ENCODE data around the gene ZNF684. TPM values are rescaled to one million over a fixed set of nuclear protein-coding genes. Genes with fewer than 3 reads are reported as not detected.

Gene ZNF684
- total and polyA plus RNA-seq, 2 donors (not counting 1 experiment from before 2014, with no cell fraction given) = 2.9 to 7.4 TPM

- H3K9me3 ChIP-seq (ENCODE audit: control extremely low read depth in 1 of 3, control insufficient read depth in 2 of 3, insufficient read depth in 1 of 3, low read length in 2 of 3) = peaks cover 0 to 3% (median 0%) of the 10 kb centered on the region in 3 donors
- TF ChIP-seq EZH2 (IDR thresholded peaks at IDR 0.05; ENCODE audit: borderline replicate concordance, insufficient read depth, low read depth, low read length, poor library complexity, severe bottlenecking) (no peak), CTCF (IDR thresholded peaks at IDR 0.05) (no peak)
- ATAC-seq (ENCODE audit: low read depth) = no peak
- H3K27me3 ChIP-seq (replicated peaks in 1 of 4; ENCODE audit: control extremely low read depth in 1 of 4, control insufficient read depth in 3 of 4, insufficient read depth in 4 of 4, low read length in 3 of 4) = no peaks in the 10 kb centered on the region
- peaks cover 1% of the 10 kb centered on the region for H3K4me1 Mint-ChIP-seq
- ChIA-PET POLR2A (no interaction called here), CTCF (no interaction called here)
- no peak overlapping the region for H2AFZ ChIP-seq (ENCODE audit: insufficient read depth, low read depth, low read length, poor library complexity, severe bottlenecking)
- H3K27ac ChIP-seq (ENCODE audit: low read length in 2 of 2) = no peak overlapping the region
- H3K9me3 Mint-ChIP-seq (ENCODE audit: insufficient read depth) = no peaks in the 10 kb centered on the region
- no peaks in the 10 kb centered on the region for H3K27me3 Mint-ChIP-seq
- H3K27ac Mint-ChIP-seq = no peak overlapping the region
- no peak overlapping the region for H3K4me3 Mint-ChIP-seq
- H3K9ac ChIP-seq (ENCODE audit: low read length) = no peak overlapping the region
- no peaks in the 10 kb centered on the region for H3K4me1 ChIP-seq (ENCODE audit: control insufficient read depth in 2 of 2, insufficient read depth in 2 of 2, low read length in 2 of 2)
- H3K79me2 ChIP-seq (ENCODE audit: control insufficient read depth, insufficient read depth, low read length) = no peaks in the 10 kb centered on the region
- WGBS (ENCODE audit: insufficient coverage) = no CpG with 5 or more reads among the region's 7 CpGs
- H4K20me1 ChIP-seq (ENCODE audit: control insufficient read depth, insufficient read depth, low read length, poor library complexity, severe bottlenecking) = no peaks in the 10 kb centered on the region
- no peak for DNase-seq
- no peak overlapping the region for H3K4me2 ChIP-seq (replicated peaks; ENCODE audit: low read depth, low read length, poor library complexity, severe bottlenecking)
- H3K4me3 ChIP-seq (ENCODE audit: control extremely low read depth in 1 of 5, extremely low read depth in 1 of 5, insufficient read depth in 1 of 5, low read depth in 2 of 5, low read length in 4 of 5) = no peak overlapping the region
- intact Hi-C loops (cut with micrococcal nuclease) = loop anchor here (10.0 kb wide), 1 partner anchor 305 kb away; no protein-coding TSS in a partner anchor
- peaks cover 3 to 22% of the 10 kb centered on the region in 2 experiments for H3K36me3 ChIP-seq (replicated peaks in 1 of 2; ENCODE audit: control extremely low read depth in 1 of 2, control insufficient read depth in 1 of 2, extremely low read depth in 1 of 2, insufficient read depth in 2 of 2, low read length in 1 of 2)
These were observed 7.9 kb downstream of the ZNF684 start for GRCh38 chr1:40539338-40539737.

- no peaks in the 10 kb centered on the region for H4K20me1 ChIP-seq (ENCODE audit: control insufficient read depth, insufficient read depth, low read length, poor library complexity, severe bottlenecking)
- no peak overlapping the region for H2AFZ ChIP-seq (ENCODE audit: insufficient read depth, low read depth, low read length, poor library complexity, severe bottlenecking)
- no peak for ATAC-seq (ENCODE audit: low read depth)
- H3K4me3 Mint-ChIP-seq = no peak overlapping the region
- ChIA-PET POLR2A (no interaction called here), CTCF (no interaction called here)
- H3K4me2 ChIP-seq (replicated peaks; ENCODE audit: low read depth, low read length, poor library complexity, severe bottlenecking) = no peak overlapping the region
- H3K9ac ChIP-seq (ENCODE audit: low read length) = no peak overlapping the region
- WGBS (ENCODE audit: insufficient coverage) = no CpG with 5 or more reads among the region's 4 CpGs
- H3K27ac ChIP-seq (ENCODE audit: low read length in 2 of 2) = no peak overlapping the region
- no peaks in the 10 kb centered on the region for H3K27me3 ChIP-seq (replicated peaks in 1 of 4; ENCODE audit: control extremely low read depth in 1 of 4, control insufficient read depth in 3 of 4, insufficient read depth in 4 of 4, low read length in 3 of 4)
- no peaks in the 10 kb centered on the region for H3K27me3 Mint-ChIP-seq
- no peak overlapping the region for H3K4me3 ChIP-seq (ENCODE audit: control extremely low read depth in 1 of 5, extremely low read depth in 1 of 5, insufficient read depth in 1 of 5, low read depth in 2 of 5, low read length in 4 of 5)
- H3K36me3 ChIP-seq (replicated peaks in 1 of 2; ENCODE audit: control extremely low read depth in 1 of 2, control insufficient read depth in 1 of 2, extremely low read depth in 1 of 2, insufficient read depth in 2 of 2, low read length in 1 of 2) = peaks cover 11 to 37% of the 10 kb centered on the region in 2 experiments
- H3K9me3 Mint-ChIP-seq (ENCODE audit: insufficient read depth) = peaks cover 9% of the 10 kb centered on the region
- H3K79me2 ChIP-seq (ENCODE audit: control insufficient read depth, insufficient read depth, low read length) = no peaks in the 10 kb centered on the region
- no peak for DNase-seq
- TF ChIP-seq EZH2 (IDR thresholded peaks at IDR 0.05; ENCODE audit: borderline replicate concordance, insufficient read depth, low read depth, low read length, poor library complexity, severe bottlenecking) = no peak
- no peak for TF ChIP-seq CTCF (IDR thresholded peaks at IDR 0.05)
- no peaks in the 10 kb centered on the region for H3K4me1 Mint-ChIP-seq
- H3K4me1 ChIP-seq (ENCODE audit: control insufficient read depth in 2 of 2, insufficient read depth in 2 of 2, low read length in 2 of 2) = no peaks in the 10 kb centered on the region
- intact Hi-C loops (cut with micrococcal nuclease) = no loop called here
- H3K27ac Mint-ChIP-seq = no peak overlapping the region
- H3K9me3 ChIP-seq (ENCODE audit: control extremely low read depth in 1 of 3, control insufficient read depth in 2 of 3, insufficient read depth in 1 of 3, low read length in 2 of 3) = peaks cover 4 to 10% (median 10%) of the 10 kb centered on the region in 3 donors
These were observed 15.5 kb downstream of the ZNF684 start for GRCh38 chr1:40546957-40547356.
